Activated CD4-positive, alpha-beta memory T cell treated with anti-CD3 and anti-CD28 coated beads for 36 hours (primary cell): Measurements from ENCODE around the gene TMEM114. TPM values are rescaled to one million over a fixed set of nuclear protein-coding genes. Genes with fewer than 3 reads are reported as not detected.

Experiments
- CTCF ChIA-PET: fragments of 350-600 bp; sonication (Branson Sonifier 250); formaldehyde crosslinking; loops from one replicate; lab custom pipeline; 2021; ENCODE audit warnings: antibody characterized with exemption, inconsistent platforms; lab: Charles Lee
- POLR2A ChIA-PET: fragments of 350-600 bp; sonication (Branson Sonifier 250); formaldehyde crosslinking; loops from one replicate; lab custom pipeline; 2021; ENCODE audit warnings: antibody characterized with exemption; lab: Charles Lee
- DNase-seq: peaks from one replicate; pipeline ENCODE4 v3.0.0-alpha.2; 2020
- H3K27ac Mint-ChIP-seq: one replicate; pipeline ENCODE4 v1.8.0; 2021; ENCODE audit warnings: mixed read lengths
- H3K27me3 Mint-ChIP-seq: one replicate; pipeline ENCODE4 v1.8.0; 2021; ENCODE audit warnings: mixed read lengths
- H3K36me3 Mint-ChIP-seq: one replicate; pipeline ENCODE4 v1.8.0; 2021; ENCODE audit warnings: mixed read lengths
- H3K4me1 Mint-ChIP-seq: one replicate; pipeline ENCODE4 v1.8.0; 2021; ENCODE audit warnings: low read depth, mixed read lengths
- H3K4me3 Mint-ChIP-seq: one replicate; pipeline ENCODE4 v1.8.0; 2021; ENCODE audit warnings: mild to moderate bottlenecking, mixed read lengths
- H3K9me3 Mint-ChIP-seq: one replicate; pipeline ENCODE4 v1.8.0; 2021; ENCODE audit warnings: mixed read lengths
- intact Hi-C: fragments of 100-400 bp; cut with micrococcal nuclease; formaldehyde crosslinking; loops from one replicate; pipeline ENCODE4 v1.15.1; 2023
- total RNA-seq, 2 experiments: library from RNA; stranded (reverse); gene quantifications; one replicate each; pipeline ENCODE4 v1.2.3, GENCODE V29; 2021

Gene TMEM114
- not detected for total RNA-seq

GRCh38 chr16:8589900-8590688 lies at the start of gene TMEM114:
Gene TMEM114 (minus strand): TSS chr16:8590511. CDS start chr16:8589838, 673 bp downstream.
- Mint-ChIP-seq H3K4me1 (peaks cover 3% of the 10 kb centered on the region), H3K27ac (no peak within 1 kb of the TSS), H3K9me3 (no peaks in the 10 kb centered on the region), H3K36me3 (no peaks in the 10 kb centered on the region), H3K4me3 (no peak within 1 kb of the TSS), H3K27me3 (peaks cover 24% of the 10 kb centered on the region)
- intact Hi-C loops = no loop called here
- DNase-seq = no peak
- CTCF ChIA-PET = interaction anchor here (1.1 kb wide), 1 partner anchor 23 kb away, joined by 3 read pairs; no protein-coding TSS in a partner anchor
- POLR2A ChIA-PET = no interaction called here

GRCh38 chr16:8639694-8640093 lies 49.4 kb upstream of the TMEM114 start:
- no peaks in the 10 kb centered on the region for H3K9me3 Mint-ChIP-seq
- no peak overlapping the region for H3K27ac Mint-ChIP-seq
- ChIA-PET CTCF (no interaction called here), POLR2A (no interaction called here)
- H3K4me1 Mint-ChIP-seq = peaks cover 5% of the 10 kb centered on the region
- no peak for DNase-seq
- intact Hi-C loops = no loop called here
- no peaks in the 10 kb centered on the region for H3K27me3 Mint-ChIP-seq
- H3K4me3 Mint-ChIP-seq = no peak overlapping the region
- peaks cover 61% of the 10 kb centered on the region for H3K36me3 Mint-ChIP-seq

- Mint-ChIP-seq H3K27me3 (no peaks in the 10 kb centered on the region), H3K27ac (no peak overlapping the region), H3K4me3 (no peak overlapping the region), H3K9me3 (no peaks in the 10 kb centered on the region), H3K36me3 (peaks cover 43% of the 10 kb centered on the region), H3K4me1 (no peaks in the 10 kb centered on the region)
- intact Hi-C loops = no loop called here
- CTCF ChIA-PET = interaction anchor here (0.5 to 1.7 kb wide), 3 partner anchors 10 to 34 kb away, joined by 3 to 5 read pairs (median 3); no protein-coding TSS in a partner anchor
- no peak for DNase-seq
- POLR2A ChIA-PET = no interaction called here
Measured at GRCh38 chr16:8634991-8635736, 44.9 kb upstream of the TMEM114 start.

- H3K4me1 Mint-ChIP-seq = no peaks in the 10 kb centered on the region
- H3K9me3 Mint-ChIP-seq = no peaks in the 10 kb centered on the region
- peaks cover 44% of the 10 kb centered on the region for H3K36me3 Mint-ChIP-seq
- POLR2A ChIA-PET = no interaction called here
- H3K27ac Mint-ChIP-seq = no peak overlapping the region
- H3K27me3 Mint-ChIP-seq = no peaks in the 10 kb centered on the region
- intact Hi-C loops = no loop called here
- H3K4me3 Mint-ChIP-seq = no peak overlapping the region
- CTCF ChIA-PET = no interaction called here
- no peak for DNase-seq
Measured at GRCh38 chr16:8632675-8633182, 42.4 kb upstream of the TMEM114 start.

- Mint-ChIP-seq H3K27me3 (no peaks in the 10 kb centered on the region), H3K27ac (no peak overlapping the region), H3K4me1 (peaks cover 2% of the 10 kb centered on the region), H3K36me3 (peaks cover 51% of the 10 kb centered on the region), H3K9me3 (no peaks in the 10 kb centered on the region), H3K4me3 (no peak overlapping the region)
- intact Hi-C loops = no loop called here
- POLR2A ChIA-PET = no interaction called here
- CTCF ChIA-PET = no interaction called here
- no peak for DNase-seq
Measured at GRCh38 chr16:8631818-8632465, 41.6 kb upstream of the TMEM114 start.

- H3K4me3 Mint-ChIP-seq = no peak overlapping the region
- H3K4me1 Mint-ChIP-seq = peaks cover 4% of the 10 kb centered on the region
- intact Hi-C loops = no loop called here
- peaks cover 51% of the 10 kb centered on the region for H3K36me3 Mint-ChIP-seq
- H3K9me3 Mint-ChIP-seq = no peaks in the 10 kb centered on the region
- no peak overlapping the region for H3K27ac Mint-ChIP-seq
- ChIA-PET POLR2A (no interaction called here), CTCF (no interaction called here)
- DNase-seq = no peak
- H3K27me3 Mint-ChIP-seq = no peaks in the 10 kb centered on the region
Measured at GRCh38 chr16:8631373-8631772, 41.1 kb upstream of the TMEM114 start.

- Mint-ChIP-seq H3K27ac (no peak overlapping the region), H3K9me3 (no peaks in the 10 kb centered on the region), H3K4me1 (peaks cover 4% of the 10 kb centered on the region), H3K36me3 (peaks cover 50% of the 10 kb centered on the region), H3K4me3 (no peak overlapping the region), H3K27me3 (no peaks in the 10 kb centered on the region)
- DNase-seq = no peak
- intact Hi-C loops = no loop called here
- ChIA-PET POLR2A (no interaction called here), CTCF (interaction anchor here (0.8 kb wide), 1 partner anchor 30 kb away, joined by 3 read pairs; no protein-coding TSS in a partner anchor)
Measured at GRCh38 chr16:8630255-8630953, 40.1 kb upstream of the TMEM114 start.

GRCh38 chr16:8628981-8629725 lies 38.8 kb upstream of the TMEM114 start:
- H3K36me3 Mint-ChIP-seq = peaks cover 44% of the 10 kb centered on the region
- H3K9me3 Mint-ChIP-seq = no peaks in the 10 kb centered on the region
- no peak overlapping the region for H3K27ac Mint-ChIP-seq
- peaks cover 8% of the 10 kb centered on the region for H3K4me1 Mint-ChIP-seq
- H3K4me3 Mint-ChIP-seq = no peak overlapping the region
- ChIA-PET POLR2A (no interaction called here), CTCF (no interaction called here)
- no peaks in the 10 kb centered on the region for H3K27me3 Mint-ChIP-seq
- DNase-seq = no peak
- intact Hi-C loops = no loop called here

GRCh38 chr16:8627456-8627855 lies 37.1 kb upstream of the TMEM114 start:
- H3K4me3 Mint-ChIP-seq = no peak overlapping the region
- peaks cover 44% of the 10 kb centered on the region for H3K36me3 Mint-ChIP-seq
- peaks cover 18% of the 10 kb centered on the region for H3K4me1 Mint-ChIP-seq
- POLR2A ChIA-PET = no interaction called here
- CTCF ChIA-PET = interaction anchor here (0.5 kb wide), 1 partner anchor 30 kb away, joined by 3 read pairs; no protein-coding TSS in a partner anchor
- H3K27ac Mint-ChIP-seq = no peak overlapping the region
- intact Hi-C loops = no loop called here
- H3K9me3 Mint-ChIP-seq = no peaks in the 10 kb centered on the region
- no peaks in the 10 kb centered on the region for H3K27me3 Mint-ChIP-seq
- DNase-seq = no peak

- Mint-ChIP-seq H3K4me1 (peaks cover 23% of the 10 kb centered on the region), H3K27ac (no peak overlapping the region), H3K4me3 (no peak overlapping the region), H3K27me3 (no peaks in the 10 kb centered on the region), H3K36me3 (peaks cover 44% of the 10 kb centered on the region), H3K9me3 (no peaks in the 10 kb centered on the region)
- ChIA-PET CTCF (interaction anchor here (0.5 kb wide), 1 partner anchor 30 kb away, joined by 3 read pairs; no protein-coding TSS in a partner anchor), POLR2A (no interaction called here)
- DNase-seq = no peak
- intact Hi-C loops = no loop called here
Measured at GRCh38 chr16:8626946-8627345, 36.6 kb upstream of the TMEM114 start.

- intact Hi-C loops = no loop called here
- Mint-ChIP-seq H3K9me3 (no peaks in the 10 kb centered on the region), H3K27ac (no peak overlapping the region), H3K4me3 (no peak overlapping the region), H3K27me3 (no peaks in the 10 kb centered on the region), H3K4me1 (peaks cover 30% of the 10 kb centered on the region), H3K36me3 (peaks cover 33% of the 10 kb centered on the region)
- ChIA-PET CTCF (no interaction called here), POLR2A (no interaction called here)
- no peak for DNase-seq
Measured at GRCh38 chr16:8625491-8626087, 35.3 kb upstream of the TMEM114 start.
